Measurements from ENCODE around the gene IP6K3.

IP6K3 gene

DNA sequence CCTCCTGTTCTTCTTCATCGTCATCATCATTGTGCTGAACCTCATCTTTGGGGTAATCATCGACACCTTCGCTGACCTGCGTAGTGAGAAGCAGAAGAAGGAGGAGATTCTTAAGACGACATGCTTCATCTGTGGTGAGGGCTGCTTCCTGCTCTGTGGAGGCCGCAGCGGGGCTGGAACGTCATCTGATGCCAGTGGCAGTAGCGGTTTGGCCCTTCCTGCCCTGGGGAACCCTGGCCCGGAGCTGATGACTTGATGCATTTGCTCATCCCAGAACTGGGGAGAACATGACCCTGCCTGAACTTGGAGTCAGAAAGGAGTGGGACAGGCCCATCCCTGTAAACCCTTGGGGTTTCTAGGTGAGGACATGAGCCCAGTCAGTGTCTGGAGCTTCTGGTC is 53.9 kb downstream of the IP6K3 start:
- peaks cover 80% of the 10 kb centered on the region for H3K36me3 Mint-ChIP-seq

DNA sequence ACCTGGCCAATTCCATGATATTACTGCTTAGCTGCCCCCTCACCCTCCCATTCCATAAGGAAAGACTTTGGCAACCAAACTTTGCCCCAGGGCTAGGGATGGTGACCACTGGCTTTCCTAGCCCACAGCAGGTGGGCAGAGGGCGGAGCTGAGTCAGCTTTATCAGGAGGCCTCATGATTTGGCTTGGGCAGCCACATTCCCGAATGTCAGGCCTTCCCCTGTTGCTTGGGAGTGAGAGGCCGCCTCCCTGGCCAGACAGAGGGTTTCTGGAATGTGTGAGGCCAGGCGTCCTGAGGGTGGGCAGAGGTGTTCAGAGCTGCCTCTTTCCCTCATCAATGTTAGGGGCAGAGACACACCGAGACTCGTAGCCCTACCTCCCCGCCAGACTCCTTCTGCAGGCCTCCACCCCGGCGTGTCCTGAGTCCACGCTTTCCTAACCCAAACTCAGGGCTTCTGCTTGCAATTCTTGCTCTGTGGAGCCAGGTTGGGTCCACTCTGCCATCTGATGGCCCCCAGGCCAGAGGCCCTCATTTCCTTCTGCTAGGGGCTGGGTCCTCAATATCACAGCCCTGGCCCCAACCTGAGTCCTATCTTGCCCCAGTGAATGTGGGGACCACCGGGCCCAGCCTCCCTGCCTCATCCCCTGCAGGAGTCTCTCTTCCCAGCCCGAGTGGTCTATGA is 54.5 kb downstream of the IP6K3 start:
- H3K27me3 Mint-ChIP-seq = no peaks in the 10 kb centered on the region
- H3K36me3 Mint-ChIP-seq = peaks cover 79% of the 10 kb centered on the region
- peak overlapping the region; percentile 82 for H3K27ac Mint-ChIP-seq
- peaks cover 56% of the 10 kb centered on the region for H3K4me1 Mint-ChIP-seq
- ATAC-seq = no peak
- no peak overlapping the region for H3K4me3 Mint-ChIP-seq
- no peaks in the 10 kb centered on the region for H3K9me3 Mint-ChIP-seq

More for the DNA sequence above, 53.9 kb downstream of the IP6K3 start:
- peaks cover 61% of the 10 kb centered on the region for H3K4me1 Mint-ChIP-seq
- H3K4me3 Mint-ChIP-seq = no peak overlapping the region
- H3K27me3 Mint-ChIP-seq = no peaks in the 10 kb centered on the region
- peak overlapping the region; percentile 82 for H3K27ac Mint-ChIP-seq
- ATAC-seq = peak; percentile 88
- H3K9me3 Mint-ChIP-seq = no peaks in the 10 kb centered on the region

DNA sequence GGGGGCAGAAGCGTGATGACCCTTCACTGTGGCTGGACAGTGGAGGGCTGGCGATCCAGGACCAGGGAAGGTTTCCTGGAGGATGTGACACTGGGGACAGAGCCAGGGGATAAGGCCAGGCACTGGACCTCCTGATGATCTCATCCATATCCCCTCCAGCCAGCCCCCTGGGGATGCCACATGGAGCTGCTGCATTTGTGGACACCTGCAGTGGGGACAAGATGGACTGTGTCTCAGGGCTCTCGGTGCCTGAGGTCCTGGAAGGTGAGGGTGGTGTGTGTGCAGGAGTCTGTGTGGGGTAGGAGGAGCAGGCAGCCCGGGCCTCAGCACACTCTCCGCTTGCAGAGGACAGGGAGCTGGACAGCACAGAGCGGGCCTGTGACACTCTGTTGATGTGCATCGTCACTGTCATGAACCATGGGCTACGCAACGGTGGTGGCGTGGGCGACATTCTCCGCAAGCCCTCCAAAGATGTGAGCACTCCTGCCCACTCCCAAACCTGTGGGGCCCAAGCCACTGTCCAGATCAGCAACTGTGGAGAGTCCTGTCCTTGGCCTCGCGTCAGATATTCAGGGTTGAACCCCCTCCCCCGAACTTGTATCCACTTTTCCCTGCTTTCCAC is 55.1 kb downstream of the IP6K3 start:
- no peak overlapping the region for H3K4me3 Mint-ChIP-seq
- ATAC-seq = no peak
- H3K9me3 Mint-ChIP-seq = no peaks in the 10 kb centered on the region
- H3K4me1 Mint-ChIP-seq = peaks cover 50% of the 10 kb centered on the region
- peaks cover 85% of the 10 kb centered on the region for H3K36me3 Mint-ChIP-seq
- no peaks in the 10 kb centered on the region for H3K27me3 Mint-ChIP-seq
- peak overlapping the region; percentile 82 for H3K27ac Mint-ChIP-seq

DNA sequence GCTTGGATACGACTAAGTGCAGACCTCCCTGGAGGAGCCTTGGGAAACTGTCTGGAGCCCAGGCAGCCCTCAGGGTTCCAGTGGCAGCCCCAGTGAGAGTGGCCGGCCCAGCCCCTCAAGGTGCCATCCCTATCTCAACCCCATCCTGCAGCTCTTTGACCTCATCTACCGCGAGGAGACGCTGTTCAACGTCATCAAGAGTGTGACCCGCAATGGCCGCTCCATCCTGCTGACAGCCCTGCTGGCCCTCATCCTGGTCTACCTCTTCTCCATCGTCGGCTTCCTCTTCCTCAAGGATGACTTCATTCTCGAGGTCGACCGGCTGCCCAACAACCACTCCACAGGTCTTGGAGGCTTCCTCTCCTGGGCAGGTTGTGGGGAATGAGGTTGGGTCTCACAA is 55.9 kb downstream of the IP6K3 start:
- ATAC-seq = no peak
- no peak overlapping the region for H3K4me3 Mint-ChIP-seq
- peaks cover 85% of the 10 kb centered on the region for H3K36me3 Mint-ChIP-seq
- peaks cover 41% of the 10 kb centered on the region for H3K4me1 Mint-ChIP-seq
- H3K27ac Mint-ChIP-seq = no peak overlapping the region
- H3K27me3 Mint-ChIP-seq = no peaks in the 10 kb centered on the region
- no peaks in the 10 kb centered on the region for H3K9me3 Mint-ChIP-seq

DNA sequence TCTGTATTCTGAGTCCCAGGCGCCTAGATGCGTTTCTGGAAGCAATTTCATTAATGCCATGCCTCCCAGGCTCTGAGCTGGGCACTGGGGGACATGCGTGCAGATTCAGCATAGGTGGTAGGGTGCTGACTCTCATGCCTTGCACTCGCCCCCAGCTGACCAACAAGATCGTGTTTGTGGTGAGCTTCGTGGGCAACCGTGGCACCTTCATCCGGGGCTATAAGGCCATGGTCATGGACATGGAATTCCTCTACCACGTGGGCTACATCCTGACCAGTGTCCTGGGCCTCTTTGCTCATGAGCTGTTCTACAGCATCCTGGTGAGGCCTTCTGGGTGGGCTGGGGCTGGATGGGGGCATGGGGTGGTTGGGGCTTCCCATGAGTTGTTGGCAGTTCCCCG is 56.8 kb downstream of the IP6K3 start:
- Mint-ChIP-seq H3K4me1 (peaks cover 33% of the 10 kb centered on the region), H3K4me3 (no peak overlapping the region), H3K27me3 (no peaks in the 10 kb centered on the region), H3K36me3 (peaks cover 87% of the 10 kb centered on the region), H3K27ac (no peak overlapping the region), H3K9me3 (no peaks in the 10 kb centered on the region)
- ATAC-seq = no peak

DNA sequence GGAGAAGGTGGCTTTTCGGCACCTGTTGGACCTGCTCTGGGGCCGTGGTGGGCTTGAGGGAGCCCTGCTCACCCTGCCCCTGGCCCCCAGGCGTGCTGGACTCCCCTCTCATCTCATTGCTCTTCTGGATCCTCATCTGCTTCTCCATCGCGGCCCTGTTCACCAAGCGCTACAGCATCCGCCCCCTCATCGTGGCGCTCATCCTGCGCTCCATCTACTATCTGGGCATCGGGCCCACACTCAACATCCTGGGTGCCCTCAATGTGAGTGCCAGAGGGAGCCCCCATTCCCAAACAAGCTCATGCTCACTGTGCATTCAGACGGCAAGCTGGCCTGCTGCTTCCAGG is 57.6 kb downstream of the IP6K3 start:
- peaks cover 25% of the 10 kb centered on the region for H3K4me1 Mint-ChIP-seq
- no peak overlapping the region for H3K4me3 Mint-ChIP-seq
- H3K27me3 Mint-ChIP-seq = no peaks in the 10 kb centered on the region
- H3K27ac Mint-ChIP-seq = no peak overlapping the region
- no peaks in the 10 kb centered on the region for H3K9me3 Mint-ChIP-seq
- H3K36me3 Mint-ChIP-seq = peaks cover 87% of the 10 kb centered on the region
- no peak for ATAC-seq

DNA sequence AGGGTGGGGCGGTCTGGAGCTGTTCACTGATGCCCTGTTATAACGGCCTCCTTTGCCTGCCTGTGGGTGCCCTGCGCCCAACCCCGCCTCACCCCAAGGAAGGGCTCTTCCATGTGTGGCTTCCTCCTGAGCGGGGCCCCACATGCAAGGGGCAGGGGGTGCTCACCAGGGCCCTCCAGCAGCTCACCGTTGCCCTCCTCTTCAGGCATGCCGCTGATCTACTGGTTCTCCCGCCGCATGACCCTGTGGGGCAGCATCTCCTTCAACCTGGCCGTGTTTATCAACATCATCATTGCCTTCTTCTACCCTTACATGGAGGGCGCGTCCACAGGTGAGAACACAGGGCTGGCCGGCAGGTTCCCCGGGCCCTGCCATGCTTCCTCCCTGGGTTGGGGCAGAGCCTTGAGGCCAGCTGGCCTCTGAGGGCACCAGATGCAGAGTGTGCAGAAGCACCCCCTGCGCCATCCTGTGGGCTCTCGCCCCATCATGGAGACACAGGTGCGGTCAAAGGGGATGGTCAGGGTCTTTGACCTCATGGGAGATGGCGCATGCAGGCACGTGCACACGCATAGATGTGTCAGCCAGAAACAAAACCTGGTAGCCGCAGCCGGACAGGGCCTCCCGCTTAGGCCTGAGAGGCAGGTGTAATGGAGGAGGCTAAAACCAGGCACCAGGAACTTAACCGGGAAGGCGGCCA is 58.1 kb downstream of the IP6K3 start:
- Mint-ChIP-seq H3K9me3 (no peaks in the 10 kb centered on the region), H3K27ac (no peak overlapping the region), H3K36me3 (peaks cover 91% of the 10 kb centered on the region), H3K4me3 (no peak overlapping the region), H3K27me3 (no peaks in the 10 kb centered on the region), H3K4me1 (peaks cover 20% of the 10 kb centered on the region)
- ATAC-seq = no peak

DNA sequence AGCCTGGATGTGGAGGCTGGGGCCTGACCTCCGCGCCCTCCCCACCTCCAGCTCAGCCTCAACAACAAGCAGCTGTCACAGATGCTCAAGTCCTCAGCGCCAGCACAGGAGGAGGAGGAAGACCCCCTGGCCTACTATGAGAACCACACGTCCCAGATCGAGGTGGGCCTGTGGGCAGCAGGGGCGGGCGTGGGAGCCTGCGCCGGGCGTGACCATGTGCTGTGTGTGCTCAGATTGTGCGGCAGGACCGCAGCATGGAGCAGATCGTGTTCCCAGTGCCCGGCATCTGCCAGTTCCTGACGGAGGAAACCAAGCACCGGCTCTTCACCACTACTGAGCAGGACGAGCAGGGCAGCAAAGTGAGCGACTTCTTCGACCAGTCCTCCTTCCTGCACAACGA is 58.7 kb downstream of the IP6K3 start:
- Mint-ChIP-seq H3K9me3 (no peaks in the 10 kb centered on the region), H3K4me1 (peaks cover 14% of the 10 kb centered on the region), H3K27ac (no peak overlapping the region), H3K4me3 (no peak overlapping the region), H3K27me3 (no peaks in the 10 kb centered on the region), H3K36me3 (peaks cover 90% of the 10 kb centered on the region)
- ATAC-seq = no peak

DNA sequence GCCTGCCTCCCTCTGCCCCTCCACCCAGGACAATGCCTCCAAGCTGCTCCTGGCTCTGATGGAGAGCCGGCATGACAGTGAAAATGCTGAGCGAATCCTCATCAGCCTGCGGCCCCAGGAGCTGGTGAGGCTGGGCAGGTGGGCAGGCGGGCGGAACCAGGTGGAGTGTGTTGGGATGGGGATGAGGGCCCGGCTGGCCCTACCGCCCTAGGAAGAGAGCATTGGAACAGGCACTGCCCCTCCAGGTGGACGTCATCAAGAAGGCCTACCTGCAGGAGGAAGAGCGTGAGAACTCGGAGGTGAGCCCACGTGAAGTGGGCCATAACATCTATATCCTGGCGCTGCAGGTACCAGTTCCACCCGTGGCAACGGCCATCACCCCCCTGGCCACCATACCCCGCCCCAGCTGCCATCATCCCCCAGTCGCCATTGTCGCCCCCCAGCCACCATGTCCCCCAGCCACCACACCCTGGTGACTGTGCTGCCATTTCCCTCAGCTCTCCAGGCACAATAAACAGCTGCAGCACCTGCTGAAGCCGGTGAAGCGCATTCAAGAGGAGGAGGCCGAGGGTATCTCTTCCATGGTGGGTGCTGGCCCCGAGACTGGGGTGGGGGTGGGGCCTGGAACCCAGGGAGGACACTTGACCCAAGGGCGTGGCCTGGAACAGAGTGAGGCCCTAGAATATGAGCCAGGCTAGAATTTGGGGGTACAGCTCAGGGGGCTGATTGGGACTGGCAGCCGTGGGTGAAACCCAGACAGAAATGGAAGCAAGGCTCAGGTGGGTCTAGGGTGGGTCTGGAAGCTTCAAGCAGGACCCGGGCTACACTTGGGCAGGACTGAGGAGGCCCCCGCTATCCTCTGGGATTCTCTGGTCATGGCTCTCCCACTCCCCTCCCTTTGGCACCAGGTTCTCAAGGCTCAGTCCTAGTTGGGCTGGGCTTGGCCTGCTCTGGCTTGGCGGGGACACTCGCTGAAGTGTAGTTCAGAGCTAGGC is 59.4 kb downstream of the IP6K3 start:
- no peaks in the 10 kb centered on the region for H3K9me3 Mint-ChIP-seq
- H3K27me3 Mint-ChIP-seq = no peaks in the 10 kb centered on the region
- peaks cover 7% of the 10 kb centered on the region for H3K4me1 Mint-ChIP-seq
- H3K36me3 Mint-ChIP-seq = peaks cover 84% of the 10 kb centered on the region
- no peak for ATAC-seq
- H3K27ac Mint-ChIP-seq = peak overlapping the region; percentile 20
- H3K4me3 Mint-ChIP-seq = no peak overlapping the region

DNA sequence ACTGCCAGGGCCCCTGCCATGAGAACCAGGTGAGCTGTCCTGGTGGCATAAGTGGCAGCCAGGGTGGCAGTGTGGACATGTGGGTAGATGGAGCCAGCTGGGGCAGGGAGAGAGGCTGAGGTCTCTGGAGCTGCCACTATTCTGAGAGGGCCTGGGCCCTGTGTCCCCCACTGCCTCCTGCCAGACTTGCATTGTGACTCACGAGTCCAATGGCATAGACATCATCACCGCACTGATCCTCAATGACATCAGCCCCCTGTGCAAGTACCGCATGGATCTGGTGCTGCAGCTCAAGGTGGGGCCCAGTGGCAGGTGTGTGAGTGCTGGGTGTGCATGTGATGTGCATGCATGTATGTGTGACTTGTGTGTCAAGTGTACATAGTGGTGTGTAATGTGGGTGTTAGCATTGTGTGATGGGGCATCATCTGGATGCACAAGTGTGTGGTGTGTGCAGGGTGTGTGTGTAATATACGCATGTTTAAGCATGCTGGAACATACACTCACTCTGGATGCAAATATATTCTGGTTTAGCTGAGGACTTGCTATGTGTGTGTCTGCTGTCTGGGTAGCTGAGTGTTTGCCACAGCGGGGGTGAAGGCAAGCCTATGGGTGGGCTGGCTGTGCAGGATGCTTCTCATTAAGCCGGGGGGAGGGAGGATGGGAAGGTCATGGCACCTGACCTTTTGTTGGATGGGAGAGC is 60.3 kb downstream of the IP6K3 start:
- Mint-ChIP-seq H3K27ac (peak overlapping the region; percentile 20), H3K27me3 (no peaks in the 10 kb centered on the region), H3K4me3 (no peak overlapping the region), H3K36me3 (peaks cover 78% of the 10 kb centered on the region), H3K4me1 (no peaks in the 10 kb centered on the region), H3K9me3 (no peaks in the 10 kb centered on the region)
- no peak for ATAC-seq

DNA sequence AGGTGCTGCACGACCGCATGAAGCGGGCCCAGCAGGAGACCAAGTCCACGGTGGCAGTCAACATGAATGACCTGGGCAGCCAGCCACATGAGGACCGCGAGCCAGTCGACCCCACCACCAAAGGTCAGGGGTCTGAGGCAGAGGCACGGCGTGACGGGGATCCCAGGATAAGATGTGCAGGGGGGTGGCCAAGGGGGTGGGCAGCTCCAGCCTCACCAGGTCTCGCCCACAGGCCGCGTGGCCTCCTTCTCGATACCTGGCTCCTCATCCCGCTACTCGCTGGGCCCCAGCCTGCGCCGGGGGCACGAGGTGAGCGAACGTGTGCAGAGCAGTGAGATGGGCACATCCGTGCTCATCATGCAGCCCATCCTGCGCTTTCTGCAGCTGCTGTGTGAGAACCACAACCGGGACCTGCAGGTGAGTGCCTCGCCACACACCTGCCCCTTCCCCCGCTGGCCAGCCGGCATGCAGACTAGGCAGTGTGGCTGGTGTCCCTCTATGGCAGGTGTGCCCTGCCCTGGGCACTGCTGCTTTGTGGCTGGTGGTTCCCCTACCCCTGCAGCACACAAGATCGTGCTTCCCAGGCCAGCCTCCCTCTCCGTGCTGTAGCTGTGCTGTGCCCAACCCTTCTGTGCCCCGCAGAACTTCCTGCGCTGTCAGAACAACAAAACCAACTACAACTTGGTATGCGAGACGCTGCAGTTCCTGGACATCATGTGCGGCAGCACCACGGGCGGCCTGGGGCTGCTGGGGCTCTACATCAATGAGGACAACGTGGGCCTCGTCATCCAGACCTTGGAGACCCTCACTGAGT is 61.1 kb downstream of the IP6K3 start:
- H3K4me3 Mint-ChIP-seq = no peak overlapping the region
- peaks cover 75% of the 10 kb centered on the region for H3K36me3 Mint-ChIP-seq
- no peaks in the 10 kb centered on the region for H3K27me3 Mint-ChIP-seq
- no peaks in the 10 kb centered on the region for H3K4me1 Mint-ChIP-seq
- no peak for ATAC-seq
- H3K9me3 Mint-ChIP-seq = no peaks in the 10 kb centered on the region
- H3K27ac Mint-ChIP-seq = no peak overlapping the region

DNA sequence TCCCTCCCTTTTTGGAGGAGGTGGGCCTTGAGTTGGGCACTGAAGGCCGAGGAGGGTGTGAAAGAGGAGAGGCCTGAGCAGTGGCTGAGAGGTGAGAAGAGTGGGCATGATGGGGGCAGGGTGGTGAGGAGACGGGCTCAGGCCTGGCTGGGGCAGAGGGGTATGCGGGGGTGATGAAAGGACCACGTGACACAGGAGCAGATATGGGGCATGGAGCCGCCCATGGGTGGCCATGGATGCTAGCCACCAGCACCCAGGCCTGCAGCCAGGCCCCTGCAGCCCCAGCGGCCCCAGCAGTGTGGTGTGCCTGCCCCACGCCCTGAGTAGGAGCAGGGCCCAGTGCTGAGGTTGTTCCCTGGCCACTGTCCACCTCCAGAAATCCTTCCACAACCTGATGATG is 61.7 kb downstream of the IP6K3 start:
- no peak overlapping the region for H3K27ac Mint-ChIP-seq
- no peak overlapping the region for H3K4me3 Mint-ChIP-seq
- no peaks in the 10 kb centered on the region for H3K9me3 Mint-ChIP-seq
- H3K36me3 Mint-ChIP-seq = peaks cover 78% of the 10 kb centered on the region
- no peaks in the 10 kb centered on the region for H3K27me3 Mint-ChIP-seq
- no peaks in the 10 kb centered on the region for H3K4me1 Mint-ChIP-seq
- no peak for ATAC-seq

DNA sequence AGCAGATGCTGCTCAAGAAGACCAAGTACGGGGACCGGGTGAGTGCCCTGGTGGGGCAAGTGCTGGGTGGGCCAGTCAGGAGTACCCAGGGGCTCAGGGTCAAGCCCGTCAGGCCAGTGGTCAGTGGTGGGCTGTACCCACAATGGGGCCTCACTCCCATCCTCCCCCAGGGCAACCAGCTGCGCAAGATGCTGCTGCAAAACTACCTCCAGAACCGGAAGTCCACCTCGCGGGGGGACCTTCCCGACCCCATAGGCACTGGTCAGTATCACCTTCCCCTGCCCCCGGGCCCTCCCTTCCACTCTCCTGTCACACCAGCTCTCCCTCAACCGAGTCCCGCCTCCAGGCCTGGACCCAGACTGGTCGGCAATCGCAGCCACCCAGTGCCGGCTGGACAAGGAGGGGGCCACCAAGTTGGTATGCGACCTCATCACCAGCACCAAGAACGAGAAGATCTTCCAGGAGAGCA is 62.2 kb downstream of the IP6K3 start:
- Mint-ChIP-seq H3K4me3 (no peak overlapping the region), H3K27ac (no peak overlapping the region), H3K36me3 (peaks cover 78% of the 10 kb centered on the region), H3K27me3 (no peaks in the 10 kb centered on the region), H3K4me1 (no peaks in the 10 kb centered on the region), H3K9me3 (no peaks in the 10 kb centered on the region)
- ATAC-seq = no peak
